Gastroesophageal sphincter (tissue), 4 donors: ENCODE results near the gene NR3C2. TPM values are rescaled to one million over a fixed set of nuclear protein-coding genes. Genes with fewer than 3 reads are reported as not detected.

Source experiments
- ATAC-seq: fragments of 150-250 bp; one replicate; pipeline ENCODE4 v1.9.1; 2016; ENCODE audit warnings: mild to moderate bottlenecking, moderate library complexity
- H3K27ac ChIP-seq, 4 donors: fragments of 200-600 bp; sonication (generic) in 3 of 4; 1 replicate in 3 of 4; 2 replicates in 1 of 4; pipeline ENCODE4 v1.5.1; 2016 to 2019
- H3K27me3 ChIP-seq: fragments of 200-600 bp; sonication (generic); one replicate; pipeline ENCODE4 v1.5.1; 2019
- H3K36me3 ChIP-seq, 2 donors: fragments of 200-600 bp; sonication (generic); one replicate each; pipeline ENCODE4 v1.5.1; 2019; ENCODE audit warnings: control low read depth in 1 of 2
- H3K4me1 ChIP-seq, 3 donors: fragments of 200-600 bp; sonication (generic); 1 replicate in 2 of 3; 2 replicates in 1 of 3; pipeline ENCODE4 v1.5.1; 2016 to 2019; ENCODE audit warnings: control low read depth in 2 of 3
- H3K4me3 ChIP-seq, 2 donors: fragments of 200-600 bp; sonication (generic); one replicate each; pipeline ENCODE4 v1.5.1; 2019; ENCODE audit warnings: mild to moderate bottlenecking in 1 of 2, moderate library complexity in 1 of 2
- H3K9me3 ChIP-seq, 3 donors: fragments of 200-600 bp; sonication (generic); one replicate each; pipeline ENCODE4 v1.5.1; 2017 to 2019; ENCODE audit warnings: control low read depth in 2 of 3
- EP300 ChIP-seq: sonication (generic); formaldehyde crosslinking; IDR thresholded peaks from one replicate; pipeline ENCODE4 v1.6.1; 2017; ENCODE audit warnings: antibody characterized with exemption, mild to moderate bottlenecking
- POLR2A ChIP-seq, 2 donors: fragments of 450-650 bp; IDR thresholded peaks; one replicate each; pipeline ENCODE4 v1.6.1; 2017; ENCODE audit warnings: antibody characterized with exemption in 2 of 2, mild to moderate bottlenecking in 2 of 2, moderate library complexity in 1 of 2
- POLR2AphosphoS5 ChIP-seq: sonication (generic); formaldehyde crosslinking; IDR thresholded peaks from one replicate; pipeline ENCODE4 v1.6.1; 2017; ENCODE audit warnings: antibody characterized with exemption
- WGBS, 2 donors: methylation state at CpG; one replicate each; pipeline ENCODE4 v1.1.5; 2018; ENCODE audit warnings: low coverage in 1 of 2; 5-methylcytosine and 5-hydroxymethylcytosine counted together
- total RNA-seq, 4 donors: library from RNA; depleted of rRNA; stranded (reverse); fragments of >200 nt; gene quantifications; one replicate each; pipeline ENCODE4 v1.1.0, GENCODE V29; 2016
- TF ChIP-seq, protein P1 (sequence below), 4 experiments: fragments of 200-600 bp in 2 of 4; fragments of 450-650 bp in 2 of 4; sonication (generic) in 1 of 4; IDR thresholded peaks; one replicate each; pipeline ENCODE4 v1.5.1; 2017 to 2019; ENCODE audit warnings: antibody characterized with exemption in 4 of 4, mild to moderate bottlenecking in 2 of 4, moderate library complexity in 2 of 4

The NR3C2 gene
- total RNA-seq, 4 donors from 2014 or later, result 11.6 to 15.9 (median 13.9) TPM

DNA sequence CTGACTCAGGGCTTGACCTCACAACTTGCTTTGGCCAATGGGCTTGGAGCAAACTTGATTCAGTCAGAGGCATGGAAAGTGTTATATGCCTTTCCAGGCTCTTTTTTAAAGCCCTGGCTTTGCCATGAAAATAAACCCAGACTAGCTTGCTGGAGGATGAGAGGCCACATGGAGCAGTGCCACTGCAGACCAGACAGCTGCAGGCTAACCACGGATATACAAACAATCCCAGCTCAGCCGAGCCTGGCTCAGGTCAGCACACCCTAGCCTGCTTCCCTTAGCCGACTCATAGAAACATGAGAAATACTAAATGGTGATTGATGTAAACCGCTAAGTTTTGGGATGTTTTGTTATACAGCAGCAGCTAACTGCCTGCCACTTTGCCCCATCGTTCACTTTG is 365.2 kb downstream of the NR3C2 start:
- 80 to 100% methylated on average over 3 to 4 of the region's 5 CpGs for WGBS, 2 donors
- TF ChIP-seq POLR2A (IDR thresholded peaks at IDR 0.05) (no peak), EP300 (no peak), POLR2AphosphoS5 (no peak)
- TF ChIP-seq, protein P1, sequence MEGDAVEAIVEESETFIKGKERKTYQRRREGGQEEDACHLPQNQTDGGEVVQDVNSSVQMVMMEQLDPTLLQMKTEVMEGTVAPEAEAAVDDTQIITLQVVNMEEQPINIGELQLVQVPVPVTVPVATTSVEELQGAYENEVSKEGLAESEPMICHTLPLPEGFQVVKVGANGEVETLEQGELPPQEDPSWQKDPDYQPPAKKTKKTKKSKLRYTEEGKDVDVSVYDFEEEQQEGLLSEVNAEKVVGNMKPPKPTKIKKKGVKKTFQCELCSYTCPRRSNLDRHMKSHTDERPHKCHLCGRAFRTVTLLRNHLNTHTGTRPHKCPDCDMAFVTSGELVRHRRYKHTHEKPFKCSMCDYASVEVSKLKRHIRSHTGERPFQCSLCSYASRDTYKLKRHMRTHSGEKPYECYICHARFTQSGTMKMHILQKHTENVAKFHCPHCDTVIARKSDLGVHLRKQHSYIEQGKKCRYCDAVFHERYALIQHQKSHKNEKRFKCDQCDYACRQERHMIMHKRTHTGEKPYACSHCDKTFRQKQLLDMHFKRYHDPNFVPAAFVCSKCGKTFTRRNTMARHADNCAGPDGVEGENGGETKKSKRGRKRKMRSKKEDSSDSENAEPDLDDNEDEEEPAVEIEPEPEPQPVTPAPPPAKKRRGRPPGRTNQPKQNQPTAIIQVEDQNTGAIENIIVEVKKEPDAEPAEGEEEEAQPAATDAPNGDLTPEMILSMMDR (IDR thresholded peaks at IDR 0.05), result no peak
- peaks cover 0 to 99% of the 10 kb centered on the region in 2 donors for H3K36me3 ChIP-seq

DNA sequence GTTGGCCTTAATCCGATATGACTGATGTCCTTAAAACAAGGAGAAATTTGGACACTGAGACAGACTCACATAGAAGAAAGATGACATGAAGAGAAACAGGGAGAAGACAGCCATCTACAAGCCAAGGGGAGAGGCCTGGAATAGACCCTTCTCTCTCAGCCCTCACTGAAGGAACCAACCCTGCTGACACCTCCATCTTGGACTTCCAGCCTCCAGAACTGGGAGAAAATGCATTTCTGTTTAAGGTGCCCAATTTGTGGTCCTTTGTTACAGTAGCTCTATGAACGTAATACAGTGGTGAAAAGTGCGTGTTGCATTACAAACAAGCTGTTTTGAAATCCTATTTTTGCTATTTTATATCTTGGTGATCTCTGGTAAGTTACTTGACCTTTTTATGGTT is 366.8 kb downstream of the NR3C2 start:
- ATAC-seq, result no peak
- 93% methylated on average over 3 of the region's 3 CpGs for WGBS, 2 donors
- Histone ChIP-seq H3K4me1 (peaks cover 0 to 17% (median 0%) of the 10 kb centered on the region in 3 donors), H3K27ac (no peak overlapping the region), H3K36me3 (peaks cover 0 to 99% of the 10 kb centered on the region in 2 donors), H3K9me3 (peaks cover 0 to 27% (median 0%) of the 10 kb centered on the region in 3 donors), H3K27me3 (no peaks in the 10 kb centered on the region), H3K4me3 (no peak overlapping the region)
- TF ChIP-seq POLR2AphosphoS5 (no peak), POLR2A (IDR thresholded peaks at IDR 0.05) (no peak), EP300 (no peak)
- TF ChIP-seq, protein P1 (IDR thresholded peaks at IDR 0.05), result no peak

More for the DNA sequence above, 365.2 kb downstream of the NR3C2 start:
- Histone ChIP-seq H3K4me1 (peaks cover 0 to 10% (median 0%) of the 10 kb centered on the region in 3 donors), H3K4me3 (no peak overlapping the region), H3K27me3 (no peaks in the 10 kb centered on the region), H3K9me3 (peaks cover 0 to 27% (median 0%) of the 10 kb centered on the region in 3 donors), H3K27ac (no peak overlapping the region)
- ATAC-seq, result no peak

DNA sequence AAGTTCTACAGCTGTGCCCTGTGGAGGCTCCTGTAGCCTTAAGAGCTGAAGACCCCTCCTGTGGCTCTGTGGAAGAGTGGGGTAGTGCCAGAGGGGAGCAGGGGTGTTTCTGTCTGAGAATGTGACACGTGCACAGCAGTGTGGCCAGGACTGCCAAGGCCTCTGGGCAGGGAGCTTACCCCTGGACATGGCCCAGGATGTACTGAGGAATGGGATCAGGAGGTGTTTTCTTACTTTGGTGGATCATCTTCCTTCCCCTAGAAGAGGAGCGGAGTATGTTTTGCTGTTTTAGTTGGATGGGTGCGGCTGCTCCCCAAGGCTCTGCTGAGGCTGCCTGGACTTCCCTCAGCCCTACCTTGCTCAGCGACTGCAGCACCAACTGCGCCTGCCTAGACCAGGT is 367.8 kb downstream of the NR3C2 start:
- Histone ChIP-seq H3K4me1 (peaks cover 0 to 27% (median 3%) of the 10 kb centered on the region in 3 donors), H3K36me3 (peaks cover 0 to 98% of the 10 kb centered on the region in 2 donors), H3K9me3 (peaks cover 0 to 27% (median 0%) of the 10 kb centered on the region in 3 donors), H3K27ac (no peak overlapping the region), H3K27me3 (no peaks in the 10 kb centered on the region), H3K4me3 (no peak overlapping the region)
- 80% methylated on average over 1 of the region's 5 CpGs; no CpG with 5 or more reads in 1 of the 2 donors for WGBS, 2 donors
- TF ChIP-seq POLR2AphosphoS5 (no peak), POLR2A (IDR thresholded peaks at IDR 0.05) (no peak), EP300 (no peak)
- TF ChIP-seq, protein P1 (IDR thresholded peaks at IDR 0.05), result no peak
- no peak for ATAC-seq

DNA sequence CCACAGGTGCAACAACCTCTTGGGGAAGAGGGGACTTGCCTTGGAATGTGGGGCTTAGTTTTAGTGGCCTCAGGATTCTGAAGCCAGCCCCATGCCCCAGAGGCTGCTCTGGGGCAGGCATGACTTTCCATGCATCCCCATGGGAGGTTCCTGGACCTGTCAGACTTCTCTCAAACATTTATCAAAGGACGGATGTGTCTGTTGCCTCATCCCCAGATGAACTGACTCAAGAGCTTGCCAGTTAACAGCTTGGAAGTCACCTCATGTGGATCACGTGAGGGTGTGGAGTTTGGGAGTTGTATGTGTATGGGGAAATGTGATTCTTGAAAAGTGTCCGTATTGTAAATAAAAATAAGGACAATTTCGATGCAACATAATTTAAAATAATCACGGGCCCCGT is 368.9 kb downstream of the NR3C2 start:
- TF ChIP-seq POLR2A (IDR thresholded peaks at IDR 0.05) (no peak), EP300 (no peak), POLR2AphosphoS5 (no peak)
- TF ChIP-seq, protein P1 (IDR thresholded peaks at IDR 0.05), result no peak
- Histone ChIP-seq H3K27me3 (no peaks in the 10 kb centered on the region), H3K36me3 (peaks cover 0 to 87% of the 10 kb centered on the region in 2 donors), H3K27ac (no peak overlapping the region), H3K9me3 (peaks cover 0 to 27% (median 0%) of the 10 kb centered on the region in 3 donors), H3K4me3 (no peak overlapping the region), H3K4me1 (peaks cover 3 to 38% (median 7%) of the 10 kb centered on the region in 3 donors)
- ATAC-seq, result no peak
- 92 to 97% methylated on average over 3 to 6 of the region's 6 CpGs for WGBS, 2 donors

DNA sequence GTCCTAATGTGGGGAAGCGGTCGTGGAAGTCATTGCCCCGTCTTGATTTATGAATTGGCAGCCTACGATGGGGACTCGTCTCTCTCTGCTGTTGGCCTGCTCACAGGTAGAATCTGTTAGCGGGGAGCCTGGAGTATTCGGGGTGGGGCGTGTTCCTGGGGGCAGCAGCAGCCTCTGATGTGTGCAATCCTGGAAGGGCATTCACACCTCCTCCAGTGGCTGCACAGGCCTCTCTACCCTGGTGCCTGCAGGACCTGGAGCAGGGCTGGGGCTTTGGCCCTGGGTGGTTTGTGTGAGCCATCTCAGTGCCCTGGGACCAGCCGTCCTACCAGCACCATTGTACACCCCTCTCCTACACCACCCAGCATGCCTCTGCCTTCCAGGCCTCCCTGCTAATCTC is 369.4 kb downstream of the NR3C2 start:
- TF ChIP-seq POLR2A (IDR thresholded peaks at IDR 0.05), result no peak
- no peak for TF ChIP-seq EP300
- TF ChIP-seq, protein P1 (IDR thresholded peaks at IDR 0.05), result no peak
- TF ChIP-seq POLR2AphosphoS5, result no peak
- Histone ChIP-seq H3K4me3 (no peak overlapping the region), H3K27ac (no peak overlapping the region), H3K27me3 (no peaks in the 10 kb centered on the region), H3K4me1 (peaks cover 3 to 40% (median 7%) of the 10 kb centered on the region in 3 donors), H3K9me3 (peaks cover 0 to 27% (median 0%) of the 10 kb centered on the region in 3 donors), H3K36me3 (peaks cover 0 to 88% of the 10 kb centered on the region in 2 donors)
- no peak for ATAC-seq
- 93% methylated on average over 6 of the region's 9 CpGs; no CpG with 5 or more reads in 1 of the 2 donors for WGBS, 2 donors
